HCT116 (cell line): ENCODE results near the gene TBXAS1. TPM values are rescaled to one million over a fixed set of nuclear protein-coding genes. Genes with fewer than 3 reads are reported as not detected.

Source experiments
- ATAC-seq: fragments of 200-7000 bp; cut with Tn5 transposase; 2 replicates; pipeline ENCODE4 v1.9.1; 2020; ENCODE audit warnings: mild to moderate bottlenecking, moderate library complexity
- BruUV-seq: library from RNA; stranded (reverse); fragments of 400-500 nt; replicated peaks from 2 replicates; lab custom pipeline; 2021; lab: Mats Ljungman, UMichigan
- CTCF ChIA-PET: fragments of 300-600 bp; sonication (Branson Sonifier 250); formaldehyde crosslinking; loops from one replicate; lab custom pipeline; 2021; ENCODE audit warnings: antibody characterized with exemption; lab: Charles Lee
- POLR2A ChIA-PET: fragments of 300-600, 350-600 bp; sonication (Branson Sonifier 250); formaldehyde crosslinking; loops from one replicate; lab custom pipeline; 2021; ENCODE audit warnings: antibody characterized with exemption; lab: Charles Lee
- RAD21 ChIA-PET, 2 experiments: fragments of 300-600 bp; sonication (Branson Sonifier 250); formaldehyde crosslinking; loops; one replicate each; lab custom pipeline; 2023; ENCODE audit warnings: low total read pairs in 2 of 2; ENCODE audit not compliant: uncharacterized antibody in 2 of 2, unreplicated experiment in 2 of 2, low non-redundant PET in 1 of 2; lab: Charles Lee
- DNase-seq: peaks from one replicate; pipeline ENCODE4 v3.0.0-alpha.2; 2010; ENCODE audit warnings: low read depth, low spot score
- H2AFZ ChIP-seq: fragments of 200-600 bp; shearing (Covaris generic), sonication (generic); 2 replicates; pipeline ENCODE4 v1.6.1; 2017; ENCODE audit warnings: low read depth, mixed run types, mixed read lengths, antibody characterized with exemption, low read length; ENCODE audit not compliant: poor library complexity, severe bottlenecking
- H3K27ac ChIP-seq: 2 replicates; pipeline ENCODE4 v1.5.1; 2012; ENCODE audit warnings: low read depth, low read length
- H3K27me3 ChIP-seq: fragments of 200-600 bp; sonication (generic); 2 replicates; pipeline ENCODE4 v1.6.1; 2016; ENCODE audit warnings: mixed run types, low read length, mixed read lengths; ENCODE audit not compliant: insufficient read depth
- H3K36me3 ChIP-seq, 2 experiments: fragments of 200-500 bp in 1 of 2; fragments of 200-600 bp in 1 of 2; sonication (Bioruptor generic) in 1 of 2; sonication (generic) in 1 of 2; 2 replicates each; pipeline versions ENCODE4 v1.5.1 to v1.6.1; 2014 to 2016; ENCODE audit warnings: low read length in 2 of 2, inconsistent platforms in 1 of 2, mixed read lengths in 1 of 2, mixed run types in 1 of 2; ENCODE audit not compliant: insufficient read depth in 2 of 2, control insufficient read depth in 1 of 2
- H3K4me1 ChIP-seq, 2 experiments: fragments of 200-600 bp in 1 of 2; sonication (generic) in 1 of 2; 2 replicates each; pipeline versions ENCODE4 v1.5.1 to v1.6.1; 2012 to 2017; ENCODE audit warnings: low read length in 2 of 2, inconsistent platforms in 1 of 2, mild to moderate bottlenecking in 1 of 2, mixed read lengths in 1 of 2, mixed run types in 1 of 2, moderate library complexity in 1 of 2; ENCODE audit not compliant: insufficient read depth in 2 of 2, control insufficient read depth in 1 of 2
- H3K4me2 ChIP-seq: fragments of 200-600 bp; sonication (generic); 2 replicates; pipeline ENCODE4 v1.6.1; 2017; ENCODE audit warnings: mixed run types, low read length, mixed read lengths
- H3K4me3 ChIP-seq, 2 experiments: fragments of 200-600 bp in 1 of 2; sonication (generic) in 1 of 2; replicated peaks in 1 of 2; 2 replicates each; pipeline ENCODE4 v1.5.1; 2011 to 2016; ENCODE audit warnings: low read length in 2 of 2, control low read depth in 1 of 2, low read depth in 1 of 2, mild to moderate bottlenecking in 1 of 2, mixed read lengths in 1 of 2, mixed run types in 1 of 2
- H3K79me2 ChIP-seq: fragments of 200-600 bp; sonication (generic); 2 replicates; pipeline ENCODE4 v1.6.1; 2017; ENCODE audit warnings: mild to moderate bottlenecking, mixed run types, low read length, moderate library complexity, mixed read lengths; ENCODE audit not compliant: insufficient read depth
- H3K9ac ChIP-seq: fragments of 200-600 bp; sonication (generic); 2 replicates; pipeline ENCODE4 v1.6.1; 2016; ENCODE audit warnings: low read length, mixed read lengths
- H3K9me2 ChIP-seq: fragments of 200-600 bp; sonication (generic), shearing (Covaris generic); 2 replicates; pipeline ENCODE4 v1.6.1; 2017; ENCODE audit warnings: mixed run types, mild to moderate bottlenecking, moderate library complexity; ENCODE audit not compliant: insufficient read depth
- H3K9me3 ChIP-seq, 2 experiments: fragments of 200-500 bp in 1 of 2; fragments of 200-600 bp in 1 of 2; sonication (Bioruptor generic) in 1 of 2; sonication (generic) in 1 of 2; 2 replicates each; pipeline ENCODE4 v1.6.1; 2014 to 2017; ENCODE audit warnings: low read length in 2 of 2, mixed read lengths in 2 of 2, inconsistent platforms in 1 of 2, low read depth in 1 of 2, mild to moderate bottlenecking in 1 of 2, mixed run types in 1 of 2, moderate library complexity in 1 of 2; ENCODE audit not compliant: control insufficient read depth in 1 of 2, insufficient read depth in 1 of 2
- H4K20me1 ChIP-seq: fragments of 200-600 bp; sonication (generic), shearing (Covaris generic); 2 replicates; pipeline ENCODE4 v1.6.1; 2017; ENCODE audit warnings: mixed run types, mild to moderate bottlenecking, moderate library complexity; ENCODE audit not compliant: insufficient read depth
- ATF3 ChIP-seq: IDR thresholded peaks from 2 replicates; pipeline ENCODE4 v1.6.1; 2012
- CEBPB ChIP-seq: IDR thresholded peaks from 2 replicates; pipeline ENCODE4 v1.6.1; 2012; ENCODE audit warnings: low read depth
- EGR1 ChIP-seq: IDR thresholded peaks from 2 replicates; pipeline ENCODE4 v1.6.1; 2012; ENCODE audit warnings: low read depth
- EZH2 ChIP-seq: fragments of 200-600 bp; sonication (generic); IDR thresholded peaks from 2 replicates; pipeline ENCODE4 v1.6.1; 2017; ENCODE audit warnings: antibody characterized with exemption, mixed run types
- MAX ChIP-seq: IDR thresholded peaks from 2 replicates; pipeline ENCODE4 v1.6.1; 2012
- POLR2AphosphoS5 ChIP-seq: IDR thresholded peaks from 2 replicates; pipeline ENCODE4 v1.6.1; 2011; ENCODE audit warnings: mild to moderate bottlenecking, low read depth, low read length, moderate library complexity
- REST ChIP-seq: IDR thresholded peaks from 2 replicates; pipeline ENCODE4 v1.6.1; 2012; ENCODE audit warnings: low read depth
- SRF ChIP-seq: IDR thresholded peaks from 2 replicates; pipeline ENCODE4 v1.6.1; 2012; ENCODE audit warnings: low read depth
- YY1 ChIP-seq: IDR thresholded peaks from 2 replicates; pipeline ENCODE4 v1.6.1; 2011; ENCODE audit warnings: low read length, low read depth, moderate library complexity, mild to moderate bottlenecking; ENCODE audit not compliant: insufficient replicate concordance; ENCODE audit errors: extremely low read depth
- intact Hi-C: fragments of 100-400 bp; cut with micrococcal nuclease; formaldehyde crosslinking; loops from 2 replicates; pipeline ENCODE4 v1.10.0; 2022
- total RNA-seq: library from RNA; stranded (reverse); gene quantifications from one replicate; pipeline ENCODE4 v1.2.1, GENCODE V29; 2021; ENCODE audit not compliant: unreplicated experiment

The TBXAS1 gene
- total RNA-seq, 1 experiment from 2014 or later: 1.4 TPM

GRCh38 chr7:140007051-140007690 lies 178.1 kb downstream of the TBXAS1 start:
- CTCF ChIA-PET: interaction anchor here (1.0 kb wide), 1 partner anchor 388 kb away, joined by 3 read pairs; no protein-coding TSS in a partner anchor
- BruUV-seq: no TSS peak
- Histone ChIP-seq H3K9me2 (no peaks in the 10 kb centered on the region), H3K36me3 (no peaks in the 10 kb centered on the region), H3K27me3 (no peaks in the 10 kb centered on the region), H3K27ac (no peak overlapping the region), H3K9ac (no peak overlapping the region), H3K4me3 (no peak overlapping the region), H2AFZ (no peak overlapping the region), H4K20me1 (no peaks in the 10 kb centered on the region), H3K4me2 (no peak overlapping the region), H3K79me2 (no peaks in the 10 kb centered on the region), H3K9me3 (no peaks in the 10 kb centered on the region), H3K4me1 (peaks cover 0 to 9% of the 10 kb centered on the region in 2 experiments; a peak in 2 of 4 replicates)
- TF ChIP-seq CEBPB: no peak
- TF ChIP-seq YY1: no peak
- TF ChIP-seq SRF: no peak
- TF ChIP-seq POLR2AphosphoS5: no peak
- no peak for TF ChIP-seq REST
- no peak for TF ChIP-seq EZH2
- no peak for TF ChIP-seq MAX
- no peak for TF ChIP-seq EGR1
- no peak for TF ChIP-seq ATF3
- intact Hi-C loops: no loop called here
- DNase-seq (no peak), ATAC-seq (no peak)
- RAD21 ChIA-PET: no interaction called here
- POLR2A ChIA-PET: no interaction called here
